ENCODE measurements around the gene ADAMTSL1.

- TF ChIP-seq, protein P1, sequence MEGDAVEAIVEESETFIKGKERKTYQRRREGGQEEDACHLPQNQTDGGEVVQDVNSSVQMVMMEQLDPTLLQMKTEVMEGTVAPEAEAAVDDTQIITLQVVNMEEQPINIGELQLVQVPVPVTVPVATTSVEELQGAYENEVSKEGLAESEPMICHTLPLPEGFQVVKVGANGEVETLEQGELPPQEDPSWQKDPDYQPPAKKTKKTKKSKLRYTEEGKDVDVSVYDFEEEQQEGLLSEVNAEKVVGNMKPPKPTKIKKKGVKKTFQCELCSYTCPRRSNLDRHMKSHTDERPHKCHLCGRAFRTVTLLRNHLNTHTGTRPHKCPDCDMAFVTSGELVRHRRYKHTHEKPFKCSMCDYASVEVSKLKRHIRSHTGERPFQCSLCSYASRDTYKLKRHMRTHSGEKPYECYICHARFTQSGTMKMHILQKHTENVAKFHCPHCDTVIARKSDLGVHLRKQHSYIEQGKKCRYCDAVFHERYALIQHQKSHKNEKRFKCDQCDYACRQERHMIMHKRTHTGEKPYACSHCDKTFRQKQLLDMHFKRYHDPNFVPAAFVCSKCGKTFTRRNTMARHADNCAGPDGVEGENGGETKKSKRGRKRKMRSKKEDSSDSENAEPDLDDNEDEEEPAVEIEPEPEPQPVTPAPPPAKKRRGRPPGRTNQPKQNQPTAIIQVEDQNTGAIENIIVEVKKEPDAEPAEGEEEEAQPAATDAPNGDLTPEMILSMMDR (conservative IDR thresholded peaks at IDR 0.05; ENCODE audit: low read length): no peak
- TF ChIP-seq EZH2phosphoT487 (IDR thresholded peaks at IDR 0.05; ENCODE audit: borderline replicate concordance): no peak
Observed at GRCh38 chr9:18660001-18660400, 186.0 kb downstream of the ADAMTSL1 start.
